ENCODE measurements around the gene PHF5A.
A peak's percentile ranks its signal among the peaks of the same experiment; 100 is the strongest.

PHF5A gene, protein sequence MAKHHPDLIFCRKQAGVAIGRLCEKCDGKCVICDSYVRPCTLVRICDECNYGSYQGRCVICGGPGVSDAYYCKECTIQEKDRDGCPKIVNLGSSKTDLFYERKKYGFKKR

DNA sequence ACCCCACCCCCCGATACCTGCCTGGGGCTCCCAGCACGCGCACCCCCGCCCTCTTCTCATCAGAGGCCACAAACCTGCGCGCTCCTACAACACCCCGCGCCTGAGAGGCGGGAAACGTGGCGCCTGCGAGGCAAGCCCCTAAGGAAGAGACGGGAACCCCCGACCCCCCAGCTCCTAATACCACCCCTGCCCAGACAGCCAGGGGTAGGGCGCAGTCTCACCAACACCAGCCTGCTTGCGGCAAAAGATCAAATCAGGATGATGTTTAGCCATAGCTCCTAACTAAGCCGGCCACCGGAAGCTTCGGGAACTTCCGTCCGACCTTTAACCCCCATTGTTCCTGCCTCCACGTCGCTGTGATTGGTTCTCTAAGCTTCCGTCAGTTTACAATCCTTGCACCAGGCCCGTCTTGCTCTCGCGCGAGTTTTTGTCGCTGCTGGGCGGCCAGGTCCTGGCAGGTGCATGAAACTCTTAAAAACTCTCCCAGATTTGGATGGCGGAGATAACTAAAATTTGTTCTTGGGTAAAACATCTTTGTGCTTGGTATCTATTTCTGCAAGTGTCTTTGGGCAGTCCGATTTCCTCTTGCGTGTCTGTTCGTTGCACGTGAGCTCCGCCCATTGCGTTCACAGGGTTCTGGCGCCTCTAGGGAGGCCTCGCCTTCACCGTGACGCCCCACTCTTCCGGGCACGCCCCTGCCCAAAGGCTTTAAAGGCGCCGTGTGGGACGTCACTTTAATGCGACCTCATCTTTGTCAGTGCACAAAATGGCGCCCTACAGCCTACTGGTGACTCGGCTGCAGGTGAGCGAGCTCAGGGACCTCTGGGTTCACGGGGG, at the start of gene PHF5A, which contains the start of gene ACO2:
TSS of gene PHF5A (minus strand) at position 312 of the 837 bp plus-strand sequence. CDS start at position 273, 39 bp downstream.
TSS of gene ACO2 (plus strand) at position 737 of the 837 bp plus-strand sequence. CDS start at position 767, 30 bp downstream.
- peak; percentile 97 for DNase-seq

DNA sequence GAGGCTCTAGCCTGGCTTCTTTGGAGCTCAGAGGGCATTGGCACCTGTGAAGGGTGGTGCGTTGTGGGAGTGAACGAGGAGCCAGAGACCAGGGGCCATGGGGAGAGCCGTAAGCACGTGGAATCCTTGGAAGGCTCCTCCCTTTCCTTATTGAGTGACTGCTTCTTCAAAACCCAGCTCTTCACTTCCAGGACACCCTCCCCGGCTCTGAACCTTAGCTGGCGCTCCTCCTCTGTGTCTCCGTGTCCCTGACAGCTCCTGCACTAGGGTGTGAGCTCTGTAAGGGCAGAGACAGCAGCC, 49.5 kb upstream of the PHF5A start:
- no peak for DNase-seq

DNA sequence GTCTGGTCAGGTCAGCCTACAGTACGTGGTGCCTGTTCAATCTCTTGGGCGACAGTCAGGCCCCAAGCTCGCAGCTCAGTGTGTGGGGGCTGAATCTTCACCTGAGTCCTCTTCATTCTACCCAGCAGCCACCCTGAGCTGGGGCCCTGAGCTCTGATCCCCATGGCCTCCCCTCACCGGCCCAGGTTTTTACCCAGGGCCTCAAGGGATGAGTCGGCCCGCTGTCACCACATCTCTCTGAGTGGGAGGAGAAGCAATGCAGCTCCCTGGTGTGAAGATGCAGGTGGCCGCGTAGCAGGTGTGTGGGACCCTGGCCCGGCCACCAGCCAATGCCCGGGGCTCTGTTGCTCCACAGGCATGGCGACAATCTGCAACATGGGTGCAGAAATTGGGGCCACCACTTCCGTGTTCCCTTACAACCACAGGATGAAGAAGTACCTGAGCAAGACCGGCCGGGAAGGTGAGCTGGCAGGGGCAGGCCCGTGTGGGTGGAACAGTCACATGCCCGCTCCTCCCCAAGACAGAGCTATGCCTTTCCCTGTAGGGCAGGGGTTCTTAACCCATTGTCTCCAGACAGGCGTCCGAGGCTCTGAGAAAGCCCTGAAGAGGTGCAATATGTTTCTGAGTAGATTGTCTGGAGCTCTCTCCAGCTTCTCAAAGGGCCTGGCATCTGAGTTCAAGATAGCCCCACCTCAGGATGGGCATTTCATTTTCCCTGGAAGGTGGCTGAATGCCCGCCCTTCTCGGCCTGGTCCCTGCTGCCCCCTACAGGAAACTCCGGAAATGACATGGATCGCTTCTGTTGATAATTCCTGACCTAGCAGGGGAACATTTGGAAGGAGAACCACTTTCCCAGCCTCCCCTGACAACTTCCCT, 48.9 kb upstream of the PHF5A start:
- peak; percentile 17 for DNase-seq

DNA sequence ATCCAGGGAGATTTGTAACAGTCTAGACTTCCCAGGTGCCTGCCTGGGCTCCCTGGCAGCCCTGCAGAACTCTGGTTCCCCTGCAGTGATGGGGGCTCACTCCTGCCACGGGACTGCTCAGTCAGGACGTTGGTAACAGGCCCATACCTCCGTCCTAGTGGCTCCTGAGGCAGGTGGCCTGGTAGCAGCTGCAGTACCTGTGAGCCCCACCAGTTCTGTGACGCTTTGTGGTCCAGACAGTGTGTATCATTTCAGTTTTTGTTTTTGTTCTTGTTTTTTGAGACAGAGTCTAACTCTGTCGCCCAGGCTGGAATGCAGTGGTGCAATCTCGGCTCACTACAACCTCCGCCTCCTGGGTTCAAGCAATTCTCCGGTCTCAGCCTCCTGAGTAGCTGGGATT, 48.0 kb upstream of the PHF5A start:
- DNase-seq, result no peak

DNA sequence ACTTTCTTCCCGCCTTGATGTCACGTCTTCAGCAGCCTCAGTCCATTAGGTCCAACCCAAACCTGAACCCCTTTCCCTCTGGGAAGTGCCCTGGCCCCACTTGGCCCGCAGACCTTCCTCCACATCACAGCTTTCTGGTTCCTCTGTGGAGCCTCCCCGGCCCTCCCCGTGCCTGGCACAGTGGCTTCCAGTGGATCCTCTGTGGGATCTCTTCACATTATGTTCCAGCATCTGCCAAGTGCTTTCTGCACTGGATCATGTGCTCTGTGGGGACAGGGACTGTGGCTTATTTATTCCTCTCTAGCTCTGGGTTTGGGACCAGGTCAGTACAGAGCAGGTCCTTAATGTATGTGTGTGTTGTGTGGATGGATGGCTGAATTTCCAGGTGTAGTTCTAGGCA, 44.9 kb upstream of the PHF5A start:
- DNase-seq, result no peak

DNA sequence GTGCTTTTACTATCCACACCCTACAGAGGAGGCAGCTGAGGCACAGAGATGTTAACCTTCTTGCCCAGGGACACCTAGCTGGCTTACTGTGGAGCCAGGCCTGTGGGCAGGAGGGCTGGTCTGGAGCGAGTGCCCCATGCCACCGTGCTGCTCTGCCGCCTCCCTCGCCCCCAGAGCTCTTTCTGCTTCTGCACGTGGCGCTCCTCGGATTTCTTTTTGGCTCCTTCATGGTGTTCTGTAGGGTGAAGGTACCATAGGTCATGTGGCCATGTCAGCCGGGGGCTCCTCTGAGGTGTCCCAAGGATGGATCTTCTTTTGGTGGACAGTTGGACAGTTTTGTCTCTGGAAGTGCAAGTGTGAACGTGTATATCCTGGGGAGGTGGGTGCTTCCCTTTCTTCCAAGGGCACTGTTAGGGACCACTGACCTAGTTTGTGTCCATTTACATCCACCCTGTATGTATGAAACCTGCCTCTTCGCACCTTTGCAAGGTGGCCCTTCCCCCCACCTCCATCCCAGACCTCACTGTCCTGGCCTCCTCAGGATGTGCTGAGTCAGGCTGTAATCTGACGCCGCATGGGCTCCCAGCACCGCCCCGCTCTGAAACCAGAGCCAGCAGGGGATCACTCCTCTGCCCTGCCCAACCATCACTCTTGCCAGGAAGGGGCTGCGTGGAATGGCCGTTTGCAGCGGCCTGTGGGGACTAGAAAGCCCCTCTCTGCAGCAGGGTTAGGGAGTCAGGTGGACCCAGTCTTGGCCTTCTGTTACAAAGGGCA, 44.1 kb upstream of the PHF5A start:
- DNase-seq, result no peak

DNA sequence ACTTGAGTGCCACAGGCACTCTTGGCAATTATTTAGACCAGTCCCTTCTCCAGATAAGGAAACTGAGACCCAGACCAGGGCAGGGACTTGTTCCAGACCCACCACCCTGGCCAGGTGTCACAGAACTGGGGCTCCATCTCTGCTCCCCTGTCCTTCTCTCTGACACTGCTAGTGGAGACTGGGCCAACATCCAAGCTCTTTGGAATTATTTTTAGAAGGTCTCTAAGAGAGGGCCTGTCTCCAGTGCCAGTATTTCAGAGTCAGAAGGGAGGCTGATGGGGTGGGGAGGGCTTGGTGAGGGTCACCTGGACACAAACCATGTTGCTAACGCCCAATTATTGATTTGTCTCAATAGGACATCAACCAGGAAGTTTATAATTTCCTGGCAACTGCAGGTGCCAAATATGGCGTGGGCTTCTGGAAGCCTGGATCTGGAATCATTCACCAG, 43.1 kb upstream of the PHF5A start:
- no peak for DNase-seq

DNA sequence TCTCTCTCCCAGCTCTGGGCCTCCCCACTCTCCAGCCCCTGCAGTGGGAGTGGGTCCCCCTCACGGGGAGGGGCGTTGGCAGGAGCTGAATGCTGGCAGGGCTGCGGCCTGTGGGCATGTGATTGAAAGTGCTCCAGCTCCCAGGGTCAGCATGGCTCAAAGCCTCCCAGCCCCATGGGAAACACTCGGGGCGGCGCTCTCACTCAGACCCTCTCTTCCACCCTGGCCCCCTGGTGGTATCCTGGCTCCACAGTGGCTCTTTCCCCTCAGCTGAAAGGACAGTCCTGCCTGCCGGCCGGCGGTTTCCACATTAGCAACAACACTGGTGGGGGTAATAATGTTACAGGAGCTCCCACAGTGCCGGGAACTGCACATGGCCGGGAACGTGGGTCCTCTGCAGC, 40.3 kb upstream of the PHF5A start:
- DNase-seq, result no peak

DNA sequence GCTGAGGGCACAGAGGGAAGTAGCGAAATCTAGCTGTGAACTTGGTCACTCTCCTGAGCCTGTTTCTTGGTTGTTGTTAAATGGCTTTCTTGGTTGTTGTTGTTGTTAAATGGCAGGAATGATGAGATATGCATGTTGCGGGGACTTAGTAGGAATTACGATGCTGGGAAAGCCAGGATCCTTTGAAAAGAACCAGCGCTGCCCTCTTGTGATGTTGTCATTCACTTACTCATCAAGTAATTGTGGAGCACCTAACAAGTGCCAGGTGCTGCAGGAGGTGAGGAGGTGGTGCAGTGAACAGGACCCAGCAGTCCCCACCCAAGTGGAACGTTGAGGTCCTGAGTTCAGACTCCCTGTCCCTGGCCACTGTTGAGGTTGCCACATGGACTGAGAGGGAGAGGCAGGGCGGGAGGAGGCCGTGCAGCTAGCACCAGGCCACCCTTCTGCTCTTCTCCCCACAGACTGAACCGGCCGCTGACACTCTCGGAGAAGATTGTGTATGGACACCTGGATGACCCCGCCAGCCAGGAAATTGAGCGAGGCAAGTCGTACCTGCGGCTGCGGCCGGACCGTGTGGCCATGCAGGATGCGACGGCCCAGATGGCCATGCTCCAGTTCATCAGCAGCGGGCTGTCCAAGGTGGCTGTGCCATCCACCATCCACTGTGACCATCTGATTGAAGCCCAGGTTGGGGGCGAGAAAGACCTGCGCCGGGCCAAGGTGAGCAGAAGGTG, 39.0 kb upstream of the PHF5A start:
- DNase-seq, result no peak

DNA sequence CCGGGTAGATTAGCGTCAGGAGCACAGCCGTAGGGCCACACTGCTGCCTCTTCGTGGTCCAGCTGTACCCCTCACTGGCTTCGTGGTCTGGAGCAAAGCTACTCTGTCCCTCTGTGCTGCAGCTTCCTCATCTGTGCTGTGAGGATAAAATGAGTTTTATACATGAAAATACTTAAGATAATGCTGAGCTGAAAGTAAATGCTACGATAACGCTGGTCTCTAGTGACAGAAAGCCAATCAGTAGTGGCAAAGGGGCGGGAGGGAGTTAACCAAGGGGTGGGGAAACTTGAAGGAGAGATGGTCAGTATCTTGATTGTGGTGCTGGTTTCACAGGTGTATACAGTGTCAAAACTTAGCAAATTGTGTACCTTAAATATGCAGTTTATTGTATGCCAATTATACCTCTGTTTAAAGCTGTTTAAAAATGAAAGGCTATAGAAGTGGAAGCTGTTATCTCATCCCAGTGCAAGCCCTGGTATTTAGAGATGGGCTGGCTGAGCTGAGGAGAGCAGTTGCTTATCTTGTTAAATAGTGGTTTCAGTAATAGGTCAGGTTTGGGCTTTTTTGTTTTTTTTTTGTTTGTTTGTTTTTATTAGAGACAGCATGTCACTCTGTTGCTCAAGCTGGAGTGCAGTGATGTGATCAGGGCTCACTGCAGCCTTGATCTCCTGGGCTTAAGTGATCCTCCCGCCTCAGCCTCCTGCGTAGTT, 37.2 kb upstream of the PHF5A start:
- no peak for DNase-seq

DNA sequence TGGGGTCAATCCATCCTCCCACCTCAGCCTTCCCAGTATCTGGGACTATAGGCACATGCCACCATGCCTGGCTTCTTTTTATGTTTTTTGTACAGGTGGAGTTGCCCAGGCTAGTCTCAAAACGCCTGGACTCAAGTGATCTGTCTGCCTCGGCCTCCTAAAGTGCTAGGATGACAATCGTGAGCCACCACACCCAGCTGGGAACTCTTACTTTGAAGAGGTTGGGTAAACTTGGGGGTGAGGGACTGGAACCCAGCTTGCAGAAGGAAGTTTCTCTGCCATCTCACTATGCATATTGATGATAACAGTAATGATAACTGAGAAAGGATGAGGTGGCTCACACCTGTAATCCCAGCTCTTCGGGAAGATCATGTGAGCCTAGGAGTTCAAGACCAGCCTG, 36.3 kb upstream of the PHF5A start:
- DNase-seq, result no peak

DNA sequence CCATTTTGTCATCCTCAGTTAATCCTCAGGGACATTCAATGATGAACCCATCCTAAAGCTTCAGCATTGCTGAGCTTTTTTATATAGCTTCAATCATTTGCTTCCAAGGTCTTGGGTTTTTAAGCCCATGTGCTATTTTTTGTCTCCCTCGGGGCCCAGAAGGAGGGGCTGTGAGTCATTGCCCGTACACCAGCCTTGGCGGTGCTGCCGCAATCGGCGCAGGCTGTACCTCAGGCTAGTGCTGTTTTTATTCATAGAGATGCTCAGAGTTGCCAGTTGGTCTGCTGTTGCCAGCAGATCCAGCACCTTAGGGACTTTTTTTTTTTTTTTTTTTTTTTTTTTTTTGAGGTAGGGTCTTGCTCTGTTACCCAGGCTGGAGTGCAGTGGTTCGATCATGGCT, 35.9 kb upstream of the PHF5A start:
- no peak for DNase-seq

DNA sequence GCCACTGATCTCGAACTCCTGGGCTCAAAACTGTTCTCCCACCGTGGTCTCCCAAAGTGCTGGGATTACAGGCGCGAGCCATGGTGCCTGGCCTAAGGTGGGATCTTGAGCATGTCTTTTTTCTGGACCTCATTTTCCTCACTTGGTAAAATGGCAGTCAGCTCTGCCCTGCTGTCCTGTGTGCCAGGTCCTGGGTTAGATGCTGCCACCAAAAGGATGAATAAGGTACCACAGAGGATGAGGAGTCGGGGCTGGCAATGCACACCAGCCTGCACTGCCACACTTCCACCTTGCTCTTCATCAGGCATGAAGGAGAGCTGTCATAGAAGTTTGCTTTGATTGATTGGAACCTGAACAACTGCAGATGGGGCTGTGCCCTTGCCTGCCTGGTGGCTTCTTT, 32.7 kb upstream of the PHF5A start:
- peak; percentile 18 for DNase-seq

DNA sequence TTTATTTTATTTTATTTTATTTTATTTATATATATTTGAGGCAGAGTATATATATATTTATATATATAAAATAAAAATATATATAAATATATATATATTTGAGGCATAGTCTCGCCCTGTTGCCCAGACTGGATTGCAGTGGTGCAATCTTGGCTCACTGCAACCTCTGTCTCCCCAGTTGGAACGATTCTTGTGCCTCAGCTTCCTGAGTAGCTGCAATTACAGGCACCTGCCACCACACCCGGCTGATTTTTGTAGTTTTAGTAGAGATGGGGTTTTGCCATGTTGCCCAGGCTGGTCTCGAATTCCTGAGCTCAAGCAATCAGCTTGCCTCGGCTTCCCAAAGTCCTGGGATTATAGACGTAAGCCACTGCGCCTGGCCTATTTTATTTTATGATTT, 31.8 kb upstream of the PHF5A start:
- DNase-seq, result no peak

DNA sequence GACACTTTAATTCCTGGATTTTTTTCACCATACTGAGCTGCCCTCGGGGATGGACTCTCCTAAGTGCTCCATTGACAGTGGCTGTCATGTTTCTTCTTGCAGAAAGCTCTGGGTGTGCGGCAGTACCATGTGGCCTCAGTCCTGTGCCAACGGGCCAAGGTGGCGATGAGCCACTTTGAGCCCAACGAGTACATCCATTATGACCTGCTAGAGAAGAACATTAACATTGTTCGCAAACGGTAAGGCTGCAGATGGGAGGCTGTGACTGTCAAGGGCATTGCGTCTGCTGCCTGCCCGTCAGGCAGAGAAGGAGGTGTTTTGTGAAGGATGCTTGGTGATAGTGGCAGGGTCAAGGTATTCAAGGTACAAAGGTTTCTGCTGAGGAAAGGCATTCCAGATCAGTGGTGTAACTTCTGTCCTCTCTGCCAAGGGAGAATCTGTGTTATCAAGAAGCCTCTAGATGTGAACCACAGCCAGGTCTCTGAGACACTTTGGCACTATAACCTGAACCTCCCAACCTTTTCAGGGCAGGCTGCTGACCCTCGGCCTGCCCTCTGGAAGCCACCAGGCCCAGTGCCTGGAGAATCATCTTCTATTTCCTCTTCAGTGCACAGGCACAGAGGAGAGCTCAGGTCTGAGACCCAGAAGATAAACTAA, 31.3 kb upstream of the PHF5A start:
- DNase-seq, result no peak

DNA sequence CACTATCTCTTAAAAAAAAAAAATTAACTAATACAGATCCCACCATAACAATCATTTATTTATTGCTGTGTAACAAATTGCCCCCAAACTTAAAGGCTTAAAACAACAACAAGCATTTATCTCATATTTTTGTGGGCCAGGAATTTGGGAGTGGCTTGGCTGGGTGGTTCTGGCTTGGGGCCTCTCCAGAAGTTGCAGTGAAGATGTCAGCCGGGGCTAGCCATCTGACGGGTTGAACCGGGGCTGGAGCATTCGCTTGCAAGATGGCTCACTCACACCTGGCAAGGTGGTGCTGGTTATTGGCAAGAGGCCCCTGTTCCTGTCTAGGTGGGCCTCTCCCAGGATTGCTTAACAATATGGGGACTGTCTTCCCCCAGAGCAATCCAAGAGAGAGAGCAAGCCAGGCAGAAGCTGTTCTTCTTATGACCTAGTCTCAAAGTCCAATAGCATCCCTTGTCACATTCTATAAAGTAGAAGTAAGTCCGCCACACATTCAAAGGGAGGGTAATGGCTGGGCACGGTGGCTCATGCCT, 29.9 kb upstream of the PHF5A start:
- DNase-seq, result no peak

DNA sequence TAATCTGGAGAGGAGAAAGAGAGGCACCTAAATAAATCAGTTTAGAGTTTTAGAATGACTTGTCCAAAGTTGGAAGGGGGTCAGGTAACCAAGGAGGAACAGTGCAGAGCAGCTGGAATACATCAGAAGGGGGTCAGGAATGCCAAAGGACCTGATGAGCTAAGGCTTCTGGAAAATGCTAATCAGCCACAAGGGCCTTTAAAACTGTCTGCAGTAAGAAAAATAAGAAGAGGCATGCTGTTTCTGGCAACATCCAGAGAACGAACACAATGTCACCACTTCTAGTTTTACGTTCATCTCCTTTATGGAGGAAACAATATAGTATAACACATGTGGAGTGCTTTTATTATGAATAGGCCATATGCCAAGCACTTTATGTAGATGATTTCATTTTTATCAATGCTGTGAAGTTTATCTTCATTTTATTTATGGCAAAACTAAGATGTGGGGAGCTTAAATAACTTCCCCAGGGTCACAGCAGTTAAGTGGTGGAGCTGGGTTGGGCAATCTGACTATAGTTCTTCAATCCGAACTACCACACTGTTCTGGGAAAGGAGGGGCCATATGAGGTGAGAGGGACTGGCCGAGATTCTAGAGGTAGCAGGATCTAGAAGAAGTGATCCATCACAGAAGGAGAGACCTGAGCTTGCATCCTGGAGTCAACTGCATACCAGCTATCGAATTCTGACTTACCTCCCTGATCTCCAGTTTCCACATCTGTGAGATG, 23.0 kb upstream of the PHF5A start:
- no peak for DNase-seq

DNA sequence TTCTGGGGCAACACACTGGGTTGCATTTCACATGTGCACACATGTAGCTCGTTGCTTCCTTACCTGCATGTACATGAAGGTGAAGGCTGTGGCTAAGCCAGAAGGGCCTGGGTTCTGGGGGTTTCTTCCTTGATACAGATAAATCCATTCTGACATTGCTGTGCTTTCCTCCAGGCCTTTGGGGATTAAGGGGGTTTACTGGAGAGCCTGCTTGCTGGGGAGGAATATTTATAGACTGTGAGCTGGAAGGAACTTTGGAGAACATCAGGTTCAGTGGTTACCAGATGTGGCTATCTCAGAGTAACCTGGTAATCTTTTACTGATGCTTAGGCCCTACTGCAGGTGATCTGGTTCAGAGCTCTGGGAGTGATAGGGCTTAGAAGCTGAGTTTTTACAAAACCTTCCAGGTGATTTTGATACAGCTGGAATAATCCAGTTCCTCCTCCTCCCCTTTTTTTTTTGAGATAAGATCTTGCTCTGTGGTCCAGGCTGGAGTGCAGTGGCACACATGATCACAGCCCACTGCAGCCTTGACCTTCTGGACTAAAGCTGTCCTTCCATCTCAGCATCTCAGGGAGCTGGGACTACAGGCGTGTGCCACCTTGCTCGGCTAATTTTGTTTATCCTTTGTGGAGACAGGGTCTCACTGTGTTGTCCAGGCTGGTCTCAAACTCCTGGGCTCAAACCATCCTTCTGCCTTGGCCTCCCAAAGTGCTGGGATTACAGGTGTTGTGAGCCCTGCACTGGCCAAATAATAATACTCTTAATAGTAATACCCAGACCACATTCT, 20.3 kb upstream of the PHF5A start:
- DNase-seq, result no peak

DNA sequence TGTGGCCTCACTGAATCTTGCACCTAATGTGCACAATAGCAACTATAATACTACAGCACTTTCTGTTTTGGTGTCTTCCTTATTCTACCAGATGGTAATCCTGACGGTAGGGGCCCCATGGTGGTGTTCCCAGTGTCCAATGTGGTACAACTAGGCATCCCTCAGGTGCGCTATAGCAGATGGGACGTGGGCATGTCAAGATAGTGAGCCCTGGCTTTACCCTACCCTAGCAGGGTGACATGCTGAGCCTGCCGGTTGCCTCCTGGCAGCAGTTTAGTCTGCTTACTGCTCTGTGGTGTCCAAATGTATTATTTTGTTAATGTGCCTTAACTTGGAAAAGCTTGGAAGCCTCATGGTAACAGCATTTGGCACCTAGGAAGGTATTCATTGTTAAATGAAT, 19.6 kb upstream of the PHF5A start:
- no peak for DNase-seq

All from inflammatory macrophage treated with lipopolysaccharide for 4 hours (primary cell).